ENCODE data around the gene BCL2A1. TPM values are rescaled to one million over a fixed set of nuclear protein-coding genes. Genes with fewer than 3 reads are reported as not detected.
"Not testable (repeated sequence)": the region's sequence is repeated elsewhere in the genome, so short reads cannot be mapped to it uniquely, and the experiment has no call there.

The BCL2A1 gene
- total RNA-seq, 1 donor = 9.7 TPM

DNA sequence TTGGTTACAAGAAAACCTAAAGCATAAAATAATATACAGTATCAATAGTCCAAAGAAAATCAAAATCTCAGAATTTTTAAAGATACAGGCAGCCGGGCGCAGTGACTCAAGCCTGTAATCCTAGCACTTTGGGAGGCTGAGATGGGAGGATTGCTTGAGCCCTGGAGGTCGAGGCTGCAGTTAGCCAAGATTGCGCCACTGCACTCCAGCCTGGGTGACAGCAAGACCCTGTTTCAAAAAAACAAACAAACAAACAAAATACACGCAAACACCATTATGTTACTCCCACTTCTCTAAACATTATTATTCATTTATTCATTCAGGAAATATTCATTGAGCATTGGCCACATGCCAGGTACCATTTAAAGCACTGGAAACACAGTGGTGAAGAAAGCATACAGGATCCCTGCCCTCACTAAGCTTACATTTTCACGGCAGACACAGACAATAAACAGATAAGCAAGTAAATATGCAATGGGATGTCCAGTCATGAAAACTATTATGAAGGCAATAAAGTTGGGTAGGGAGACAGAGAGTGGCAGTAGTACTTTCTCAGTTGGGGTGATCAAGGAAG lies 6.7 kb downstream of the BCL2A1 start:
- no peak for DNase-seq (ENCODE audit: low read depth in 2 of 3, low spot score in 2 of 3)

- DNase-seq (ENCODE audit: low read depth in 2 of 3, low spot score in 2 of 3) = not testable (repeated sequence)
Observed at GRCh38 chr15:79962921-79963320, 8.1 kb downstream of the BCL2A1 start.

- no peak for DNase-seq (ENCODE audit: low read depth in 2 of 3, low spot score in 2 of 3)
Observed at GRCh38 chr15:79962178-79962577, 8.8 kb downstream of the BCL2A1 start.

DNA sequence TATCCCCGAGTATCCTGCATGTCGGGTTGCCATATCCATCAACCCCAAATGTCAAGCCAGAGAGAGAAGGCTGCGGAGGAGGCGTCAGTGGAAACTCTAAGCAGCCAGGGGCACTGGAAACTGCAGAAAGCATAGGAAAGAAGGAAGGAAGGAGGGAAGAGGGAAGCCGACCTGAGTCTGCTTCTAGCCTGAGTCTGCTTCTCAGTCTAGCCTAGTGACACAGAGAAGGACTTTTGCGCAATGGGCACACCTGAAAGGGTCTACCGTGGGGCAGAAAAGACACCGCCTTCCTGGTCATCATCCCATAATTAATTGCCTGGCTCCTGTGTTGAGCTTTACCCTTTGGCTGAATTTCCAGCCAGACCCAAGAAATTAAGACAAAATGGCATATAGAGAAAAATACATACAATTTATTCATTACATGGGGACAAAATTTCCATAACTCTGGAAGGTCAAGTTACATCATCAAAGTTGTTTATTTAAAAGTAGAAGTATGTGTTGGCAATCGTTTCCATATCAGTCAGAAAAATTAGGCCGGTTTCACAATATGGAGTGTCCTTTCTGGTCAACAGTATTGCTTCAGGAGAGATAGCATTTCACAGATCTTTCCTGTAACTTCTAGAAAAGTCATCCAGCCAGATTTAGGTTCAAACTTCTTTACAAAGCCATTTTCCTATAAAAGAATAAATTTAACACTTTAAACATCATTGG lies 10.3 kb downstream of the BCL2A1 start:
- no peak for DNase-seq (ENCODE audit: low read depth in 2 of 3, low spot score in 2 of 3)

DNA sequence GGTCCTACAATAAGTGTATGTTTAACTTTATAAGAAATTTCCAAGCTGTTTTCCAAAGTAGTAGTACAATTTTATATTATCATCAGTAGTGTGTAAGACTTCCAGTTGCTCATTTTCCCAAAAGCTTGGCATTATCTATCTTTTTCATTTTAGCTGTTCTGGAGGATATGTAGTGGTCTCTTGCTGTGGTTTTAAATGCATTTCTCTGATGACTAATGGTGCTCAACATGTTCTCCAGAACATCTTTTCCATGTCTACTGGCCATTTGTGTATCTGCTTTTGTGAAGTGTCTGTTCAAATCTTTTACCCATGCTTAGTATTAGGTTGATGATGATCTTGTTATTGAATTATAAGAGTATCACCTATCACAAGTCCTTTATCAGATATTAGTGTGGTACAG lies 13.3 kb downstream of the BCL2A1 start:
- no peak for DNase-seq (ENCODE audit: low read depth in 2 of 3, low spot score in 2 of 3)

GRCh38 chr15:79956354-79956939 lies 14.5 kb downstream of the BCL2A1 start:
- DNase-seq (ENCODE audit: low read depth in 2 of 3, low spot score in 2 of 3) = no peak

GRCh38 chr15:79954661-79955060 lies 16.3 kb downstream of the BCL2A1 start:
- DNase-seq (ENCODE audit: low read depth in 2 of 3, low spot score in 2 of 3) = no peak

DNA sequence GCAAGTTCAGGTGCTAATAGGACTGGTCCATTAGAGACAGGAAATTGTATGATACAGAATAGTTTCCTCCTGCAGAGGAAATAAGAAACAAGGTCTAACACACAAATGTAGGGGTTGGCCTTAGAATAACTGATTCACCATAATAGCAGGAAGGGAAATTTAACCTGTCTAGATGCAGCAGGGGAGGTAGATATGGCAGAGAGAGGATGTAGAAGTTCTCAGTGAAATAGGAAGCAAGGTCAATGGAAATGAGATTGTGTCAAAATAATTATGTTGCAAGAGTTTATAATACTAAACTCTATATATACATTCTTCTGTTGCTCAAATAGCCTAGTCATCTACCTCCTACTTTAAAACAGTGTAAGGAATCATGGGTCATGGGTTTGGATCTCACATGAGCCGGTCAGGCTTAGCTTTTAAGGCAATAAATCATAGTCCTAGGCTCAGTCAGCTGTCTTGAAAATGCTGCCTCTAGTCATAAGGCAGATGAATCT lies 17.0 kb downstream of the BCL2A1 start:
- DNase-seq (ENCODE audit: low read depth in 2 of 3, low spot score in 2 of 3) = peak in 1 of 3 donors; percentile 11

DNA sequence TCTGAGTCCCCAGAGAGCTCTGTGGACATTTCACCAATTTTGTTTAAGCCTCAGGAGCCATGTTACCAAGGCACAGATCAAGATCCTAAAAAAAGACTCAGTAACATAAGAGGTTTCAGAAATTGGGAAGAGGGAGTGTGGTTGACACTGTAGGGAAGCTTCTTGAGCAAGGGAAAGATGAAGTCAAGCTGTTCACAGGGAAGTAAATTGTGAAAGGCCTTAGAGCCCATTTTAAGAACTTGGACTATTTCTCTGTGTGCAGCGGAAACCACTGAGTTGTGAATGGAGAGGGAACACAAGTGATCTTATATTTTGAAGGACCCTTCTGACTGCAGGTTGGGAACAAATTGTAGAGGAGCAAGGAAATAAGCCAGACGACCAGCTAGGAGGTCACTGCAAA lies 18.7 kb downstream of the BCL2A1 start:
- no peak for DNase-seq (ENCODE audit: low read depth in 2 of 3, low spot score in 2 of 3)

DNA sequence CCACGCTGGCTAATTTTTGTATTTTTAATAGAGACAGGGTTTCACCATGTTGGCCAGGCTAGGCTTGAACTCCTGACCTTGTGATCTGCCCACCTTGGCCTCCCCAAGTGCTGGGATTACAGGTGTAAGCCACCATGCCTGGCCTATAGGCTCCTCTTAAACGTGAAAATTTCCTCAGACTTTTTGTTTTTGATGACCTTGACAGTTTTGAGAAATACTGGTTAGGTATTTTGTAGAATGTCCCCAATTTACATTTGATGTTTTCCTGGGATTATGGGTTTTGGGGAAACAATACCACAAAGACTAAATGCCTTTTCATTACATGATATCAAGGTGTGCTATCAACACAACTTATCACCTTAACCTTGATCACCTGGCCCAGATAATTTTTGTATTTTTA lies 20.7 kb downstream of the BCL2A1 start:
- DNase-seq (ENCODE audit: low read depth in 2 of 3, low spot score in 2 of 3) = no peak

GRCh38 chr15:79948761-79949160 lies 22.2 kb downstream of the BCL2A1 start:
- DNase-seq (ENCODE audit: low read depth in 2 of 3, low spot score in 2 of 3) = no peak

DNA sequence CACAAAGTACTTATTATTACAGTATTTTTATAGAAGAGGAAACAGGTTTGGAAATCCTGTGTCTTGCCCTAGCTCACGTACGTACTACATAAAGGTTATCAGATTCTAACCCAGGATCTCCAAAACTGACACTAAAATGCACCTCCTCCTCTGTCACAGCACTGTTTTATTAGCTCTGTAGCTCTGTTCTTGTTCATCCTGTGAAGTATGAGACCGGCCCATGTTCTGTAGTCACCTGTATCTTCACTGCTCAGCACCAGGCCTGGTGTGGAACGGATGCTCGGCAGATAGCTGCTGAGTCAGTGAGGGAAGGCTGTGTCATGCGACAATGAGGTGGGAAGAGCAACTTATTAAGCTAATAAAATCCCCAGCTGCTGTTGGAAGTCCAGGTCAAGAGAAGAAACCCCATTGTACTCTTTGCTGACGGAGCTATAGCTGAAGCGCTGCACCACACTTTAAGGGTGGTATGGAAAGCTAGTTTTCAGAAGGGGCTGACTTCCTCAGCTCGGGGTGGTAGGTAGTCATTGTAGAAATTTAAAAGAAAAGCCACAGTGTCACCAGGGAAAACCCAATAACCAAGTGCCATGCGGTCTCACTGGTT lies 22.8 kb downstream of the BCL2A1 start:
- DNase-seq (ENCODE audit: low read depth in 2 of 3, low spot score in 2 of 3) = peak in 1 of 3 donors; percentile 39

DNA sequence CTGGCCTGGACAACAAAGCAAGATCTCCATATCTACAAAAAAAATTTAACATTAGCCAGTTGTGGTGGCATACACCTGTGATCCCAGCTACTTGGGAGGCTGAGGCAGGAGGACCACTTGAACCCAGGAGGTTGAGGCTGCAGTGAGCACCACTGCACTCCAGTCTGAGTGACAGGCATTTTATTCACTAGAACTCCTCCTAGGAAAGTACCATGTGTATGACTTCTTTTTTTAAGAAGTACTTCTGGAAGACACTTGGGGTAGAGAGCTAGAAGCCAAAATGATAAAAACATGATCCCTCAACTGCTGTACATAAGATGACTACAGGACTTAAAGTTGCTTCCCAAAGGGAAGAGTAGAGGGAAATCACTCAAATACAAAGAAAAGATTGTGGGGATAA lies 24.0 kb downstream of the BCL2A1 start:
- DNase-seq (ENCODE audit: low read depth in 2 of 3, low spot score in 2 of 3) = no peak

GRCh38 chr15:79944622-79945021 lies 26.4 kb downstream of the BCL2A1 start:
- no peak for DNase-seq (ENCODE audit: low read depth in 2 of 3, low spot score in 2 of 3)

- no peak for DNase-seq (ENCODE audit: low read depth in 2 of 3, low spot score in 2 of 3)
Observed at GRCh38 chr15:79943820-79944219, 27.2 kb downstream of the BCL2A1 start.

DNA sequence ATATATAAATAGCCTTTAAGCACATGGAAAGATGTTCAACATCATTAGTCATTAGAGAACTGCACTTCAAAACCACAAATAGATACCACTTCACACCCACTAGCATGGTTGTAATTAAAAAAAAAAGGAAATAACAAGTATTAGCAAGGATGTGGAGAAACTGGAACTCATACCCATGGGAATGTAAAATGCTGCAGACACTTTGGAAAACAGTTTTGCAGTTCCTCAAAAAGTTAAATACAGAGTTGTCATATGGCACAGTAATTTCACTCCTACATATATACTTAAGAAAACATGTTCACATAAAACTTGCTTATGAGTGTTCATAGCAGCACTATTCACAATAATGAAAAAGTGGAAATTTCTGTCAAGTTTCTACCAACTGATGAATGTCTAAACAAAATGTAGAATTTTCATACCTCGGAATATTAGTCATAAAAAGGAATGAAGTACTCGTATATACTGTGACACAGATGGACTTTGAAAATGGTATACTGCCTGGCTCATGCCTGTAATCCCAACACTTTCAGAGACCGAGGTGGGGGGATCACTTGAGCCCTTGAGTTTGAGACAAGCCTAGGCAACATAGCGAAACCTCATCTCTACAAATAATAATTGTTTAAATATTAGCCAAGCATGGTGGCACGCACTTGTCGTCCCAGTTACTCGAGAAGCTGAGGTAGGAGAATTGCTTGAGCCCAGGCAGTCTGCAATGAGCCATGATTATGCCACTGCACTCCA lies 28.1 kb downstream of the BCL2A1 start:
- DNase-seq (ENCODE audit: low read depth in 2 of 3, low spot score in 2 of 3) = no peak

DNA sequence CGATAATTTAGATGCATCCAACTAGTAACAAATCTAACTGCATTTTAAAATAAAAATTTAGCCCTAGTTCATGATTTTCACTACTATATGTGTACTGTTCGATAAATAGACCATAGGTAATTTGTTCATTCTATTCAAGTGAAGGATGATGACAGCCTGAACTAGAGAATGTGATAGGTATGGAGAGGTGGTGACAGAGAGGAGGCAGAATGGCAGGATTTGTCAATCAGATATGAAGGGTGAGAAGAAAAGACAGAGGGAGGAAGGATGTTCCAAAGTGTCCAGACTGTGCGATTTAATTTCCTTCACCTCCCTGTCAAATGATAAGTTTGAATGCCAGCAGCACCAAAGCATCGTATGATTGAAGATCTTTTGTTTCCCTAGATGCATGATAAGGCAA lies 31.6 kb downstream of the BCL2A1 start:
- DNase-seq (ENCODE audit: low read depth in 2 of 3, low spot score in 2 of 3) = no peak

- DNase-seq (ENCODE audit: low read depth in 2 of 3, low spot score in 2 of 3) = no peak
Observed at GRCh38 chr15:79938143-79938542, 32.9 kb downstream of the BCL2A1 start.

DNA sequence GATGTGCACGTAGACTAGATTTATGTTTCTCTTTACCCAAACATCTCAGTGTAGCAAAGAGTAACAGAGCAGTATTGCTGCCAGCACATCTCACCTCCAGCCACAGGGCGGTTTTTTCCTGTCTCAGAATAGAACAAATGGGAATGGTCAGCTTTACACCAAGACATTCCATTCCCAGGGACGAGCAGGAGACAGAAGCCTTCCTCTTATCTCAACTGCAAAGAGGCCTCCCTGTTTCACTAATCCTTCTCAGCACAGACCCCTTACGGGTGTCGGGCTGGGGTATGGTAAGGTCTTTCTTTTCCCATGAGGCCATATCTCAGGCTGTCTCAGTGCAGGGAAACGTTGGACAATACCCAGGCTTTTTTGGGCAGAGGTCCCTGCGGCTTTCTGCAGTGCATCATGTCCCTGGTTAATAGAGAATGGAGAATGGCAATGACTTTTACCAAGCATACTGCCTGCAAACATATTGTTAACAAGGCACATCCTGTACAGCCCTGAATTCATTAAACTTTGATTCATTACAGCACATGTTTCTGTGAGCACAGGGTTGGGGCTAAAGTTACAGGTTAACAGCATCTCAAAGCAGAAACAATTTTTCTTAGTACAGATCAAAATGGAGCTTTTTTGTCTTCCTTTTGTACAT lies 35.3 kb downstream of the BCL2A1 start:
- DNase-seq (ENCODE audit: low read depth in 2 of 3, low spot score in 2 of 3) = not testable (repeated sequence)

GRCh38 chr15:79933231-79933630 lies 37.8 kb downstream of the BCL2A1 start:
- no peak for DNase-seq (ENCODE audit: low read depth in 2 of 3, low spot score in 2 of 3)

DNA sequence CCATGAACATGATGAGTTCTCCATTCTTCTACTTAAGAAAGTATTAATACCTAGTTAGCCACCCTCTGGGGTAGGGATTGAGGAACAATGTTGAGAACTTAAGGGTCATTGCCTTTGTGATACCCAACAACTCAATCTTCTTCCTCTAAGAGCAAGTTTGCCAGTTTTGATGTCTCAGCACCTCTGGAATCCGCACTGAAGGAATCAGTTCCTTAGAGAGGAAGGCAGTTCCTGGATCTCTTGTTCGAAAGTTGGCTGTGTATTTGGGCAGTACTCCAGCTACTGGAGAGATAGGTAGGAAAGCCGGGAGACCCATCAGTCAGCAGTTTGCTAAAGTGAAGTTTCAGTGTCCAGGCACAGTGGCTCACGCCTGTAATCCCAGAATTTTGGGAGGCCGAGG lies 38.5 kb downstream of the BCL2A1 start:
- DNase-seq (ENCODE audit: low read depth in 2 of 3, low spot score in 2 of 3) = no peak
